ENCODE data around the gene MIB2.

DNA sequence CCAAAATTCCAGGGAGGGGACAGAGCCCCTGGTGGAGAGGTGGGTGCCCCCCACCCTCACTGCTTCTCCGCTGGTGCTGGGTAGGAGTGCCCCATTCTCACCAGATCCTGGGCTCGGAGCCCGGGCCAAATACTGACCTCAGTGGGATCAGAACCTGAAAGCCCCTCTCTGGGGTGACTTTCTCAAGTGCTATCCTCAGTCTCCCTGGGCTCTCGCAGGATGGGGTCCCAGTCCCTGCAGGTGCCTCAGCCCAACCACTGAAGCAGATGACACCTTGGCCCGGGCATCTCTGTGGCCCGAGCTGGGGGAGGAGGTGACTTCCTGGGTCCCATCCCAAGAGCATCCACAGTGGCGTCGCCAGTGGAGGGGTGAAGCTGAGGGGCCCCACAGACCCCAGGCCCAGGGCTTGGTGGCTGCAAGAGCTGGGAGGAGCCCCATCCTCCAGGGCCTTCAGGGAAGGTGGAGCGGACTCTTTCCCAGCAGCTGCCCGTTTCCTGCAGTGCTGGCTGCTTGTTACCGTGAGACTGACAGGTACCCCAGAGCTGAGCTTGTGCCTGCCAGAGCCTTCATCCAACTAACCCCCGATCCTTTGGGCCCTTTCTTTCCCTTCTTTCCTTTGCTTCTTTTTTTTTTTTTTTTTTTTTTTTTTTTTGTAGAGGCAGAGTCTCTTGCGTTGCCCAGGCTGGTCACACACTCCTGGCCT lies 11.5 kb upstream of the MIB2 start:
- TF ChIP-seq POLR2AphosphoS5 (IDR thresholded peaks at IDR 0.05; ENCODE audit: borderline replicate concordance, low read depth, low read length) (no peak), EZH2 (IDR thresholded peaks at IDR 0.05) (no peak), FOXP2 (optimal IDR thresholded peaks at IDR 0.05; ENCODE audit: control extremely low read depth, extremely low read length, insufficient read depth) (no peak)
